ENCODE data around the gene SPATA46.

Gene SPATA46

DNA sequence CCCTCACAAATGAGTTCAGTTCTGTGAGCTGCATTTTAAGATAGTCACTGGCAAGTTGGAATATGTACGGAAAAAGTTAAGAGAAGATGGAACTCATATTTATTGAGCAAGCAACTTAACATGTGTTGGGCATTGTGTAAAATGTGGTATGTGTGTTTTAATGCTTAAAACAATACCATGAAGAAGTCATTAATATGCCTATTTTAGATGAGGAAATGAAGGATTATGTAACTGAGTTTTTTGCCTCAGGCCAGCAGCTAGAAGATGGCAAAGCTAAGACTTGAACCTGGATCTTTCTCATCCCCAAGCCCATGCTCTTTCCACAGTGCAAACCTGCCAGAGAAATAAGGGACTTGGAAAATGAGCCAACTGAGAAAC is 48.9 kb downstream of the SPATA46 start:
- Histone ChIP-seq H3K4me3 (no peak overlapping the region), H3K27ac (no peak overlapping the region)
- no peak for DNase-seq (ENCODE audit: low spot score)
- TF ChIP-seq, protein P1, sequence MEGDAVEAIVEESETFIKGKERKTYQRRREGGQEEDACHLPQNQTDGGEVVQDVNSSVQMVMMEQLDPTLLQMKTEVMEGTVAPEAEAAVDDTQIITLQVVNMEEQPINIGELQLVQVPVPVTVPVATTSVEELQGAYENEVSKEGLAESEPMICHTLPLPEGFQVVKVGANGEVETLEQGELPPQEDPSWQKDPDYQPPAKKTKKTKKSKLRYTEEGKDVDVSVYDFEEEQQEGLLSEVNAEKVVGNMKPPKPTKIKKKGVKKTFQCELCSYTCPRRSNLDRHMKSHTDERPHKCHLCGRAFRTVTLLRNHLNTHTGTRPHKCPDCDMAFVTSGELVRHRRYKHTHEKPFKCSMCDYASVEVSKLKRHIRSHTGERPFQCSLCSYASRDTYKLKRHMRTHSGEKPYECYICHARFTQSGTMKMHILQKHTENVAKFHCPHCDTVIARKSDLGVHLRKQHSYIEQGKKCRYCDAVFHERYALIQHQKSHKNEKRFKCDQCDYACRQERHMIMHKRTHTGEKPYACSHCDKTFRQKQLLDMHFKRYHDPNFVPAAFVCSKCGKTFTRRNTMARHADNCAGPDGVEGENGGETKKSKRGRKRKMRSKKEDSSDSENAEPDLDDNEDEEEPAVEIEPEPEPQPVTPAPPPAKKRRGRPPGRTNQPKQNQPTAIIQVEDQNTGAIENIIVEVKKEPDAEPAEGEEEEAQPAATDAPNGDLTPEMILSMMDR (IDR thresholded peaks at IDR 0.05) = no peak

DNA sequence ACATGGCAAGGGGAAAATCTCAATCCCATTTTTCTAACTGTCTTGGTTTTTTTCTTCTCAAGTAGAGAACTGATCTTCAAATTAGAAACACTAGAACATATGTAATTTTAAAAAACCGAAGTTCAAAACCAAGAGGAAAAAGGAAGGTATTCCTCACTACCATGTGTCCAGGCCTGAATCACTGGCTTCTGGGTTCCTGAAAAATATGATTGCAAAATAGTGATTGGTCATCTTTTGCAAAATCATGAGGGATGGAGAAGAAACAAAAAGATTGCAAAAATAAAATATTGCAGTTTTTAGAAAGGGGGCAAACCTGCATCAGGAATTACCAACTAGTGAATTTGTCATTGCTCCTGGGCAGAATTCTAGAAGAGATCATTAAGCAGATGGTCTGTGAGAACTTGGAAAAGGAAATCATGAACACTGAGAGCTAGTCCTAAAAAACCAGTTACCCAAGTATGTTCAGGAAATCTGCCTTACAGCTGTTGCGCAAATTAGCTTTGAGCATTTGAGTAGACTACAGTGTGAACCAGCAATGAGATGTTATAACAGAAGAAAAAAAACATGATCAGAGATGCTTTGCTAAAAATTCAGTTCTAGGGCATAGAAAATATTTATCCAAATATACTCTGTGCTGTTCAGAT is 49.4 kb downstream of the SPATA46 start:
- TF ChIP-seq, protein P1 (IDR thresholded peaks at IDR 0.05) = no peak
- H3K4me3 ChIP-seq = no peak overlapping the region
- H3K27ac ChIP-seq = no peak overlapping the region
- no peak for DNase-seq (ENCODE audit: low spot score)

DNA sequence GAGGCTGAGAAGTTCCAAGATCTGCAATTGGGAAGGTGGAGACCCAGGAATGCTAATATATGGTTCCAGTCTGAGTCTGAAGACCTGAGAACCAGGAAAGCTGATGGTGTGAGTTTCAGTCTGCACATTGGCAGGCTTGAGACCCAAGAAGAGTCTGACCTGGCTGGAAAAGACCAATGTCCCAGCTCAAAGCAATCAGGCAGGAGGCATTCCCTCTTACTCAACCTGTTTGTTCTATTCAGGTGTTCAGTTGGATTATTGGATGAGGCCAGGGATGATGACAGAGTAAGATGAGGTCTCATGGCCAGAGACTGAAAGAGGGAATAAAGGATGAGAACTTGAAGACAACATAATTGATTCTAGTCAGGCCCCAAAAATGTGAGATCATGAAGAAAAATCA is 50.1 kb downstream of the SPATA46 start:
- TF ChIP-seq, protein P1 (IDR thresholded peaks at IDR 0.05) = no peak
- DNase-seq (ENCODE audit: low spot score) = no peak
- Histone ChIP-seq H3K4me3 (no peak overlapping the region), H3K27ac (no peak overlapping the region)

DNA sequence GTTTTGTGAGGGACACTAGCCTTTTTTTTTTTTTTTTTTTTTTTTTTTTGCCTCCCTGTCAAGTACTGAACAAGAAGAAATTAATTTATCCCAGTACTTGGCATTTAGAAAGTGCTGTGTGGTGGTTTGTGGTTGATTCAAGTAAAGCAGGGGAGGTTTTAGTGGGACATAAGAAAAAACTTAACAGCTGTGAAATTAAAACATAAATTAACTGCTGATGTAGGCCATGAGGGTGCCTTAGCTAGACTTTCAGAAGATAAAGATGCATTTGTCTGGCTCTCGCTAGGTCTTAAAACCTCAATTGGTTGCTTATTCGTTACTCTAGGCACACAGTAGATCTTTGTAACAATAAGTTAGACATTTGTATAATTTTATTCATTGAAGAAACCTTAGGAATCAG is 52.3 kb downstream of the SPATA46 start:
- Histone ChIP-seq H3K4me3 (no peak overlapping the region), H3K27ac (no peak overlapping the region)
- TF ChIP-seq, protein P1 (IDR thresholded peaks at IDR 0.05) = no peak
- DNase-seq (ENCODE audit: low spot score) = no peak

Data from coronary artery (tissue), 2 donors.